Endothelial cell of umbilical vein (primary cell): ENCODE measurements around the gene POC5.

ENCODE experiments used
- CTCF ChIP-seq, 2 donors: IDR thresholded peaks; 1 replicate in 1 of 2; 2 replicates in 1 of 2; pipeline ENCODE4 v1.5.1; 2011; ENCODE audit warnings: low read length in 2 of 2, mild to moderate bottlenecking in 2 of 2, moderate library complexity in 2 of 2, control low read depth in 1 of 2, inconsistent platforms in 1 of 2, low read depth in 1 of 2; ENCODE audit not compliant: insufficient read depth in 1 of 2; ENCODE audit errors: extremely low read depth in 1 of 2
- JUN ChIP-seq: IDR thresholded peaks from 2 replicates; pipeline ENCODE4 v1.6.1; 2011; ENCODE audit warnings: borderline replicate concordance, low read depth; ENCODE audit not compliant: insufficient read length, insufficient read depth

DNA sequence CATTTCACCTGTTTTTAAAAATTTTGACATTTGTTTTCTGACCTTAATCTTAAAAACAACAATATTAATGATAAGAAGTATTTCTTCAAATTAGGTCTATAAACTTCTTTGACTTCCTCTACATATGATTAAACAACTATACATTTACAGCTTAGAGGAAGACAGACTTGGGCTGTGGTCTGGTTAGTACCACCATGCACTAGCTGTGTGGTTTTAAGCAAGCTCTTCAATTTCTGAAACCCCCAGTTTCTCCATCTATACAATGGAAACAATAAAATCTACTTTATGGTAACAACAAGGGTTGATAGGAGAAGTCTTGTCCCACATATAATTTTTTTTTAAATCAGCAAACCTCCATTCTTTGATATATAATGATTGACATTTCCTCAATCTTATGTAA lies 90.3 kb downstream of the POC5 start:
- no peak for TF ChIP-seq CTCF (IDR thresholded peaks at IDR 0.05; ENCODE audit: extremely low read depth in 1 of 2, insufficient read depth in 1 of 2, low read depth in 1 of 2, low read length in 2 of 2)
- no peak for TF ChIP-seq JUN
